DND-41 (cell line): Measurements from ENCODE around the gene CDC23.

Source experiments
- EZH2 ChIP-seq: IDR thresholded peaks from 3 replicates; pipeline ENCODE4 v1.6.1; 2012; ENCODE audit warnings: borderline replicate concordance, low read depth, mild to moderate bottlenecking, moderate library complexity, low read length, inconsistent platforms; ENCODE audit not compliant: severe bottlenecking
- TF ChIP-seq, protein P1 (sequence below): IDR thresholded peaks from 2 replicates; pipeline ENCODE4 v1.5.1; 2012; ENCODE audit warnings: borderline replicate concordance, low read length, moderate library complexity, mild to moderate bottlenecking; ENCODE audit not compliant: poor library complexity, severe bottlenecking; ENCODE audit errors: extremely low read depth

DNA sequence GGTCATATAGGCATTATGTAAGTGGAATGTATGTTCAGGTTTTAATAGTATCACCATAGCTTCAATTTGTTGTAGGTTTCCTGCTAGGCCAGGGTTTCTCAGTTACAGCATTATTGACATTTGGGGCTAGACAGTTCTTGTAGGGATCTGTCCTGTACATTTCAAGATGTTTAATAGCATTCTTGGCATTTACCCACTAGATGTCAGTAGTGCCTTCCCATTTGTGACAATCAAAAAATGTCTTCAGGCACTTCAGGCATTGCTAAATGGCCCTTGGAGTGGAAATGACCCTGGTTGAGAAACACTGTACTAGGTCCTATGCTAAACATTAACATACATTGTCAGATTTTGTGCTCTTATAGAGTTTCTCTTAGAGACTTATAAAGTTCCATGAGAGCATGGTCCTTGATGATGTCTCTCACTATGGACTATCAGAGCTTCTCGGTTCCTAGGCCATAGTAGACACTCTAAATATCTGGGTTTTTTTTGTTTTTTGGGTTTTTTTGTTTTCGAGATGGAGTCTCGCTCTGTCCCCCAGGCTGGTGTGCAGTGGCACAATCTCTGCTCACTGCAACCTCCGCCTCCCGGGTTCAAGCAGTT lies 32.8 kb downstream of the CDC23 start:
- TF ChIP-seq, protein P1, sequence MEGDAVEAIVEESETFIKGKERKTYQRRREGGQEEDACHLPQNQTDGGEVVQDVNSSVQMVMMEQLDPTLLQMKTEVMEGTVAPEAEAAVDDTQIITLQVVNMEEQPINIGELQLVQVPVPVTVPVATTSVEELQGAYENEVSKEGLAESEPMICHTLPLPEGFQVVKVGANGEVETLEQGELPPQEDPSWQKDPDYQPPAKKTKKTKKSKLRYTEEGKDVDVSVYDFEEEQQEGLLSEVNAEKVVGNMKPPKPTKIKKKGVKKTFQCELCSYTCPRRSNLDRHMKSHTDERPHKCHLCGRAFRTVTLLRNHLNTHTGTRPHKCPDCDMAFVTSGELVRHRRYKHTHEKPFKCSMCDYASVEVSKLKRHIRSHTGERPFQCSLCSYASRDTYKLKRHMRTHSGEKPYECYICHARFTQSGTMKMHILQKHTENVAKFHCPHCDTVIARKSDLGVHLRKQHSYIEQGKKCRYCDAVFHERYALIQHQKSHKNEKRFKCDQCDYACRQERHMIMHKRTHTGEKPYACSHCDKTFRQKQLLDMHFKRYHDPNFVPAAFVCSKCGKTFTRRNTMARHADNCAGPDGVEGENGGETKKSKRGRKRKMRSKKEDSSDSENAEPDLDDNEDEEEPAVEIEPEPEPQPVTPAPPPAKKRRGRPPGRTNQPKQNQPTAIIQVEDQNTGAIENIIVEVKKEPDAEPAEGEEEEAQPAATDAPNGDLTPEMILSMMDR: peak; percentile 89
- no peak for TF ChIP-seq EZH2
